Measurements from ENCODE around the gene HDAC5.
"Not testable (repeated sequence)": the region's sequence is repeated elsewhere in the genome, so short reads cannot be mapped to it uniquely, and the experiment has no call there.

Gene HDAC5

GRCh38 chr17:44110823-44111633 is 12.4 kb downstream of the HDAC5 start:
- peak; percentile 88 for DNase-seq

- DNase-seq, result no peak
Observed at GRCh38 chr17:44110011-44110686, 13.3 kb downstream of the HDAC5 start.

DNA sequence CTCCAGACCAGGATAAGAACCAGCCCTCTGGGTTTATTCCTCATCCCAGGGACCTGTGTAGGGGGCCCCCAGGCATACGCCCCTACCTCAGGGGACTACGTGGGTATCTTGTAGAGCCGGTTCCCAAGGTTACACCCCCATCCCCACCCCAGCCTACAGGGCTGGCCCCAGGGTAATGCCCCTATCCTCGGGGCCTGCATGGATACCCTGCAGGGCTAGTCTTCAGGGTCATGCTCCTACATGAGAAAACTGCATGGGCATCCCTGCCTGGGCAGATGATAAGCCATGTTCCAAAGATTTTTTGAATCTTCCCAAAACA is 14.2 kb downstream of the HDAC5 start:
- DNase-seq, result no peak

DNA sequence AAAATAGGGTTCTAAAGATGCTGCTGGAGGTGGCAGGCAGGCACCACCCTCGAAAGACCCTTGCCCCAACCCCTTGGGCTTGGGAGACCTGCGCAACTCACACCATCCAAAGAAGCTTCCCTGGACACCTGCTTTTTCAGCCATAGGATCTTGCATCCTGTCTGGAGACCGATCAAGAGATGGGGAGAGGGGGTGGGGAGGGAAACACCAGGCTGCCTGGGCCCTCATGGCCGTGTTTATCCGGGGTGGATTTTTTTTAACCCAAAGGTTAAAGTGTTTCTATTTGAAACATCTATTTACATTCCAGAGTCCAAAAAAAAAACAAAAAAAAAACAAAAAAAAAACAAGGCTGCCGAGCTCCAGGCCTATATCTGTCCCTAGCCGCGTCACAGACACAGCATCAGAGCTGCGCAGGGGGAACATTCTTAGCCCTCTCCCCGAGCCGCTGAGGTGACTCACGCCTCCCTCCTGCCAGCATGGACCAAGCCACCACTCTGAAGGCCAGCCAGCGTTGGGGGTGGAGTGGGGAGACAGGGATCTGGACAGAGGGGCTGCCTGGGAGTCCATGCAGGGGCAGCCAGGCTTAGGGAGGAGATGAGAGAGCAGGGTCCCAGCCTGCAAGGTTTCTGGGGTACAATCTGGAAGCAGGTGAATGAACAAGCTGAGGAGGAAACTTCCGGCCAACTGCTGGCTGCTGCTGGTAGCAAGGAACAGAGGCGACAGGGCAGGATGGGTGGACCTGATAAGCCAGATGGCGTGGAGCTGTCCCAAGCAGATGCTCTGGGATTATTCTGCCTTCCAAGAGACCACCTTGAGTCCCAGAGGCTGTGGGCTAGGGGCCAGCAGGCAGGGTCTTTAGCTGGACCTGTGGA is 14.8 kb downstream of the HDAC5 start:
- DNase-seq, result no peak

GRCh38 chr17:44106801-44107200 is 16.6 kb downstream of the HDAC5 start:
- no peak for DNase-seq

DNA sequence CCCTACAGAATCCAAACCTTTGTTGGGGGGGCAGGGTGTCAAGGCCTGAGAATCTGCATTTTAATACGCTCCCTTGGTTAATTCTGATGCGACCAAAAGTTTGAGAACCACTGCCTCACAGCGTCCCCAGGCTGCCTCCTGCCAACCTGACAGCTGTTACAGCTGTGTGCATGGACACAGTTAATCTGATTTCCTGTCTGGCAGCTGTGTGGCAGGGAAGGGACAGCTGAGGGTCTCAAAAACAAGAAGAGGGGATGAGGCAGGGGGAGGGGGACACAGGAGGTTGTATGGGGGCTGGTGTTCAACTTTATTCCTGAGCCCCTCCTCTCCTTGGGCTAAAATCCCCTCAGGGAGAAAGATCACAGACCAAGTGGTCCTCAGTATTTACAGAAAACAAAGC is 17.5 kb downstream of the HDAC5 start:
- no peak for DNase-seq

GRCh38 chr17:44105483-44105882 is 18.0 kb downstream of the HDAC5 start:
- no peak for DNase-seq

DNA sequence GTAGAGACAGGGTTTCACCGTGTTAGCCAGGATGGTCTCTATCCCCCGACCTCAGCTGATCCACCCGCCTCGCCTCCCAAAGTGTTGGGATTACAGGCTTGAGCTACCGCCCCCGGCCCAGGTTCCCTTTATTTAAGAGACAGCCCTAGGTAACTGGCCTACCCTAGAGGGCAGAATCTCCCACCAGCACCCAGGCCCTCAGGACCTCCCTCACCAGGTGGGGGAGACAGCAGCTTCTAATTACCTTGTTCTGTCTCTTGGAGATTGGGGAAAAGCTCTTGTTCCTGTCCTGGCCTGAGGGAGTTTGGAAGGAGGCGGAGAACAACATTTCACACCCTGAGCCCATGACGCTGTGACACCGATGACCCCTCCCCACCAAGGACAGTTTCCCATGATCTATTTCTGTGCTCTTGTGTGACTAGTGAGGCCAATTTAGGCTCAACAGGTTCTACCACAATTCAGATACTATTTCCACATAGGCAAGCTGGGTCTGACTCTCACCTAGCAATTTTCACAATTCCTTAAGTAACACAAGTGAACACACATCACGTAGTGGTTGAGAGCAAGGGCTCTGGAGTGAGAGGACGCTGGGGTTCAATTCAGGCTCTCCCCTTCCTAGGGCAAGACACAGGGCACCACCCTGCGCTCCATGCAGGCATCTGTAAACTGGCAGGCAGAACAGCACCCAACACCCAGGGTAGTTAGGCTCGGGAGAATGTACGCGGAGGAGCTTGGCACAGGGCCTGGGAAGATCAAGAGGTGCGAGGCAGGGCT is 20.4 kb downstream of the HDAC5 start:
- DNase-seq, result no peak

- not testable (repeated sequence) for DNase-seq
Observed at GRCh38 chr17:44101858-44102257, 21.6 kb downstream of the HDAC5 start.

DNA sequence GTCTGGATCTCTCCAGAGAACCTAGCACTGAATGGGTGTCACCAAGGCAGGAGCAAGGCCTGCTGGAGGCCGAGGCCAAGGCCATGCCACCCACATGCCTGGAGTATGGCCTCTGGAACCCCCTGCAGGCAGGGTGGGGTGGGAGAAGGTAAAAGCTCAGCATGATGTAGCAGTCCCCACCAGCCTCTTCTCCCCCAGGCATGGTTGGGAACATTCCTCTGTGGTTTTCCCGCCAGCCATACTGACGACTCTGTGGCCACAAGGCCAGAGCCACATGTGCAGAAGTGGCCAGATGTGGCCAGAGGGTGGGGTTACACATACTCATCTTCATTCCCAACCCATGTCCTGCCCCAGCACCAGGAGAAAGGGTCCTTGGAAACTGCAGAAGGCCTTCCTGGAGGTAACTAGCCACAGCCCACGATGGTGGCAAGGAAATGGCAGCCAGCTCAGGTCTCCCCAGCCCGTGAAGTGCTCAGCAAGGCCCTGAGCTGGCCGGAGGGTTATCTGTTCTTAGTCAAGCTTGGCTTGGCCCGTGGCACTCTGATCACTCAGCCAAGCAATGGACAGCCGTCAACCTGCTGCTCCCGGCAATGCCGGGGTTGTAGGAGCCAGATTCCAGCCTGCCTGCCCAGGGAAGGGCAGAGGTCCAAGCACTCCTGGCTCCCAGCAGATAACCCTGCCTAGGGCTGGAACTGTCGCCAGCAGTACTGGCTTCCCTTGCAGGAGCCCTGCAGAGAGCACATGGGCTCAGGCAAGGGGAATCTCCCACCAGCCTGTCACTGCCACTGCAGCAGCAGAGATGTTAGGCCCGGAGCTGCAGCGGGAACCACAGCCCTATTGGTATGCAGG is 26.1 kb downstream of the HDAC5 start:
- DNase-seq, result no peak

DNA sequence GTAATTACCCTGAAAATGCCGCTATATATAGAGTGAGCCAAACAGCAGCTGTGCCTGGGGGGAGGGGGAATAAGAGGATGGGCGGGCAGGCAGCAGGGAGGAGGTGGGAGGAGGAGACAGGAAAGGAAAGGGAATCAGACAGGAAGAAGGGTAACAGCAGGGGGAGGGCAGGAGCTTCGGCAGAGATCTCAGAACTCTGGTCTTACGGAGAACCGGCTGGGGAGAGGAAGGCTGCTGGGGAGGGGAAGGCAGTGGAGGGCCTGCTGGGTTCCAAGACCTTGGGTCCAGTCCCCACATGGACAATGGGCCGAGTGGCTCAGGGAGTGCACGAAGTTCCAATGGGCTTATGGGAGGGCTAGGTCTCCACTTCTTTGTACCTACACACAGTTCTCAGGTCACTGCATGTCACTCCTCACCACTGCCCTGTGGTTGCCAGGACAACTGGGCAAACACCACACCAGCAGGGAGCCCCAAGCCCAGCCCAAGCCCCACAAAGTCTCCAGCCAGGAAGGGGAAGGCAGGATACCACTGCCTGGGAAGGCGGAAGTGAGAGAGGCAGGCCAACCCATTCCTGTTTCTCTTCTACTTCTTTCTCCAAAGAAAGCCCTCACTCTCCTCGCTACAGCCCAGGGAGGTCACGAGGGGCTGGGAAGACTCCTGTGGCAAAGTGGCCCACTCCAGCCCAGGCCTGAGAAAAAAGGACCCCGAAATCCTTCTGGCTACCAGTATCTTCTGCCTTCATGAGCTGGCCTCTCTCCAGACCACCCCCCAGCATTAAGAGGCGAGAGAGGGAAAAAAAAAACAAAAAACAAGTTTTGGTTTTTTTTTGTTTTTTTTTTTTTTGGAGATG is 27.6 kb downstream of the HDAC5 start:
- DNase-seq, result peak; percentile 77

- DNase-seq, result no peak
Observed at GRCh38 chr17:44095388-44095646, 28.1 kb downstream of the HDAC5 start.

DNA sequence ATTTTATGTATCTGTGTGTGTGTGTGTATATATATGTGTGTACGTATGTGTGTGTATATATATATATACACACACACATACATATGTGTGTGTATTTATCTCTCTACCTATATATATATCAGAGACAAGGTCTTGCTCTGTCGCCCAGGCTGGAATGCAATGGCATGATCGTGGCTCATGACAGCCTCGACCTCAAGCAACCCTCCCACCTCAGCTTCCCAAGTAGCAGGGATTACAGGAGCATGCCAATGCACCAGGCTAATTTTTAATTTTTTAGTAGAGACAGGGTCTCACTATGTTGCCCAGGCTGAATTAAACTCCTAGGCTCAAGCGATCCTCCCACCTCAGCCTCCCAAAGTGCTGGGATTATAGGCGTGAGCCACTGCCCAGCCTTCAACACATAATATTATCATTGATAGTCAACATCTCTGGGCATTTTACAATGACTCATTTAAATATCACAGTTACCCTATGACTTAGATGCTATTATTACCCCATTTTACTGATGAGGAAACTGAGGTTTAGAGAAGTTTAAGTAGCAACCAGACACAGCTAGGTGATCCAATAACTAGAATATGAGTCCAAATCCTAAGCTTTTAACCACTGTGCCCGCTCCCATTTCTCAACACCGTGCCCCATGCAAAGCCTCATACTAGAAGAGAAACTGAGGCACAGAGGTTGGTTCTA is 28.6 kb downstream of the HDAC5 start:
- DNase-seq, result peak; percentile 34

DNA sequence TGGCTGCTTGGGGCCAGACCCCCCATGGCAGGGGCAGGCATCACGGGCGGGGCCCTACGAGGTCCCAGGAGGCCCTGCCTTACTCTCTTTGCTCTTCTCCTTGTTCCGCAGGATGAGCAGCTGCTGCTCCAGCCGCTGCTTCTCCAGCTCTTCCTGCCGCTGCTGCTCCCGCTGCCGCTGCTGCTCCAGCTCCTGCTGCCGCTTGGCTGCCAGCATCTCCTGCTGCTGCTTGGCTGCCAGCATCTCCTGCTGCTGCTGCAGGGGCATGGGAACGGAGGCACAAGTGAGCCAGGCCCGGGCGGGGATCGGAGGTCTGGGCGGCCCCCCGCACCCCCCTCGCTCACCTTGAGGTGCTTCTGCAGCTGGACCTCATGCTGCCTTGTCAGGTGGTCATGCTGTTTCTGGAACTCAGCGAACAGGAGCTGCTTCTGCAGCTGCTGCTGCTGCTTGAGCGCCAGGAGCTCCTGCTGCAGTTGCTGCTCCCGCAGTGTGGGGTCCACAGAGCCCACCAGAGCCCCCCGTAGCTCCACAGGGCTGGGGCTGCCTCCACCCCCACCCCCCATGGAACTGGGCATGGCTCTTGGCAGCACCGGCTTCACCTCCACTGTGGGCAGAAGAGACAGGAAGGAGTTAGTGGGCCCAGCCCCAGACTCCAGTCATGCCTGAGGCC is 30.1 kb downstream of the HDAC5 start:
- DNase-seq, result no peak

DNA sequence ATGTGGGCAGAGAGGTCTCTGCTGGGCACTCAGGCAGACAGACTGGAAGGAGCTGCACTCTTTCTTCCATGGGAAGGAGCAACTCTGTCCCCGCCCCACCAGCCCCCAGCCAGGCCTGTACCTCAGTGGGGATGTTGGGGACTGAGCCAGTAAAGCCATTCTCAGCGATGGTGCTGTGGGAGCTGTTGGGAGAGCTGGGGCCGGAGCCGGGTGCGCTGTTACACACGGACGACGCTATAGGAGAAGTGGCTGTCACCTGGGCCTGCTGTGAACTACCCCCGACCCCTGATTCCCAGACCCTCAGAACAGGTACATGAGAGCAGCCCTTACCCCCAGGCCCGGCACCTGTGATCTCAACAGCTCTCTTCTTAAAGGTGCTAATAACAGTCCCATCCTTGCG is 31.4 kb downstream of the HDAC5 start:
- no peak for DNase-seq

- no peak for DNase-seq
Observed at GRCh38 chr17:44091200-44091997, 32.0 kb downstream of the HDAC5 start.

GRCh38 chr17:44088254-44088653 is 35.2 kb downstream of the HDAC5 start:
- no peak for DNase-seq

DNA sequence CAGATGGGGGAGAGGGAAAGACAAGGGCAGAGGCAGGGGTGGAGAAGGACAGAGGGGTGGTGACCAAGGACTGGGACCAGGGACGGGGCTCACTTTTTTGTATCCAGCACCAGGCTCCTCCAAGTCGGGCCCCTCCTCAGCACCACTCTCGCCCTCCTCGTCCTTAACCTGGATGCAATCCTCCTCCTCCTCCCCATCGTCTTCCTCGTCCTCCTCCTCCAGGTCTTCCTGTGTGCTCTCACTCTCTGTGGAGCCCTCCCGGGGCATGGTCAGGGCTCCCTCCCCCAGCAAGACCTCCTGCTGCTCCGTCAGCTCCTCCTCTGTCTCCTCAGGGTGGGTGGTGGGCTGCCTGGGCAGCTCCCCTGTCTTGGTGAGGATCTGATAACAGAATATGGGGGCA is 36.1 kb downstream of the HDAC5 start:
- DNase-seq, result no peak

Measured in suppressor macrophage treated with lipopolysaccharide for 4 hours (primary cell).